DND-41 (cell line): ENCODE measurements around the gene RPS26.

Source experiments
- ATAC-seq: fragments of 200-7000 bp; cut with Tn5 transposase; 3 replicates; pipeline ENCODE4 v1.9.1; 2021; ENCODE audit warnings: low read depth; ENCODE audit not compliant: insufficient read depth
- DNase-seq: peaks from one replicate; pipeline ENCODE4 v3.0.0-alpha.2; 2020
- H2AFZ ChIP-seq: 2 replicates; pipeline ENCODE4 v1.6.0; 2012; ENCODE audit warnings: low read depth, low read length
- H3K27ac ChIP-seq: 2 replicates; pipeline ENCODE4 v1.5.1; 2012; ENCODE audit warnings: low read length, inconsistent platforms
- H3K27me3 ChIP-seq: fragments of 200-600 bp; sonication (generic); 2 replicates; pipeline ENCODE4 v1.6.0; 2012; ENCODE audit warnings: low read length, mild to moderate bottlenecking, inconsistent platforms; ENCODE audit not compliant: insufficient read depth, poor library complexity
- H3K36me3 ChIP-seq: 2 replicates; pipeline ENCODE4 v1.5.1; 2012; ENCODE audit warnings: low read length, inconsistent platforms; ENCODE audit not compliant: insufficient read depth
- H3K4me1 ChIP-seq: 2 replicates; pipeline ENCODE4 v1.5.1; 2012; ENCODE audit warnings: mild to moderate bottlenecking, low read length; ENCODE audit not compliant: insufficient read depth
- H3K4me2 ChIP-seq: 2 replicates; pipeline ENCODE4 v1.6.0; 2012; ENCODE audit warnings: mild to moderate bottlenecking, moderate library complexity, low read length, inconsistent platforms; ENCODE audit not compliant: insufficient read depth
- H3K4me3 ChIP-seq, 2 experiments: fragments of 200-600 bp in 1 of 2; shearing (Covaris generic) in 1 of 2; 2 replicates each; pipeline ENCODE4 v1.5.1; 2012 to 2016; ENCODE audit warnings: inconsistent platforms in 2 of 2, low read length in 2 of 2, mild to moderate bottlenecking in 2 of 2, low read depth in 1 of 2, moderate library complexity in 1 of 2
- H3K79me2 ChIP-seq: 2 replicates; pipeline ENCODE4 v1.6.0; 2012; ENCODE audit warnings: low read length, inconsistent platforms; ENCODE audit not compliant: insufficient read depth
- H3K9ac ChIP-seq: 2 replicates; pipeline ENCODE4 v1.6.0; 2012; ENCODE audit warnings: low read depth, mild to moderate bottlenecking, inconsistent platforms, low read length, moderate library complexity
- H3K9me3 ChIP-seq: 2 replicates; pipeline ENCODE4 v1.5.1; 2012; ENCODE audit warnings: low read length, moderate library complexity, mild to moderate bottlenecking, inconsistent platforms; ENCODE audit not compliant: insufficient read depth, severe bottlenecking
- H4K20me1 ChIP-seq: 2 replicates; pipeline ENCODE4 v1.6.0; 2012; ENCODE audit warnings: low read length; ENCODE audit not compliant: insufficient read depth
- EZH2 ChIP-seq: IDR thresholded peaks from 3 replicates; pipeline ENCODE4 v1.6.1; 2012; ENCODE audit warnings: borderline replicate concordance, low read depth, mild to moderate bottlenecking, moderate library complexity, low read length, inconsistent platforms; ENCODE audit not compliant: severe bottlenecking
- TF ChIP-seq, protein P1 (sequence below): IDR thresholded peaks from 2 replicates; pipeline ENCODE4 v1.5.1; 2012; ENCODE audit warnings: borderline replicate concordance, low read length, moderate library complexity, mild to moderate bottlenecking; ENCODE audit not compliant: poor library complexity, severe bottlenecking; ENCODE audit errors: extremely low read depth

RPS26 gene

DNA sequence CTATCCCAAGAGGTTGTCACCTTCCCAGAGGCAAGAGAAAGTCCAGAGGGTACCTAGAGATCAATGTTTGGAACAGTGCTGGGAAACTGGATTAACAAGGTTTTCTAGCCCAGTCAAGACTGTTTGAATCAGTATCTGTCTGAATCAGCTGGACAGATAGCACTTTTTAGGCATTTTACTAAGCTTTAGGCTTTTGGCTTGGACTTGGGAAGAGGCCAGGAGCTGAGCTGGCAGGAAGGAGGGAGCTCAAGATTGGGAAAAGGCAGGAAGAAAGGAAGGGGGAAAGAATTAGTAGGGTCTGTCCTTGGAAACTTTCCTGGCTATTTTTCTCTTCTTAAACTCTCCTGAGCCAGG is 12.6 kb upstream of the RPS26 start:
- no peak overlapping the region for H3K27ac ChIP-seq
- H3K4me2 ChIP-seq = no peak overlapping the region
- no peaks in the 10 kb centered on the region for H3K27me3 ChIP-seq
- no peak overlapping the region for H2AFZ ChIP-seq
- H3K4me1 ChIP-seq = no peaks in the 10 kb centered on the region
- H3K4me3 ChIP-seq = no peak overlapping the region
- TF ChIP-seq EZH2 = no peak
- H3K9me3 ChIP-seq = no peaks in the 10 kb centered on the region
- DNase-seq (no peak), ATAC-seq (no peak)
- no peaks in the 10 kb centered on the region for H4K20me1 ChIP-seq
- no peak overlapping the region for H3K9ac ChIP-seq
- no peaks in the 10 kb centered on the region for H3K79me2 ChIP-seq
- H3K36me3 ChIP-seq = peaks cover 63% of the 10 kb centered on the region

DNA sequence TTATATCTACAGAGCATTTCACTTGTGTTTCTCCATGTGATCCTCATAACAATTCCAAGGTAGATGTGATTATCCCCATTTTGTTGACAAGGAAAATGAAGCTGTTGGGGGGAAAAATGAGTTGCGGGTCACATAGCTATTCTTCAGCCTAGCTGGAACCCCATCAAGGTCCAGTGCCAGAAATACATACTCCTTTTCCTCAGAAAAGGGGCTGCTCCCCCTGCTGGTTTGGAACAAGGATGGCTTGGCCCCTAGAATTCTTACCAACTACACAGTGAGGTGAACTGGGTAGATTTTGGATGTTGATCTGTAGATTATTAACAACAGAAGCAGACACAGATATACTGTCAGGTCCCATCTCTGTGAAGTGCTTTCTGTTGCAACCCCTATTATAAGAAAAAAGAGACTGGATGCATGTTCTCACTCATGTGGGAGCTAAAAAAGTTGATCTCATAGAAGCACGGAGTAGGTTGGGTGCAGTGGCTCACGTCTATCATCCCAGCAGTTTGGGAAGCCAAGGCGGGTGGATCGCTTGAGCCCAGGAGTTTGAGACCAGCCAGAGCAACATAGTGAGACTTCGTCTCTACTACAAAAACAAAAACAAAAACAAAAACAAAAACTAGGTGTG is 11.9 kb upstream of the RPS26 start:
- H4K20me1 ChIP-seq = no peaks in the 10 kb centered on the region
- no peak overlapping the region for H3K4me2 ChIP-seq
- ATAC-seq = peak; percentile 90
- no peaks in the 10 kb centered on the region for H3K9me3 ChIP-seq
- H3K4me3 ChIP-seq = no peak overlapping the region
- H3K27me3 ChIP-seq = no peaks in the 10 kb centered on the region
- no peak overlapping the region for H2AFZ ChIP-seq
- H3K79me2 ChIP-seq = no peaks in the 10 kb centered on the region
- no peaks in the 10 kb centered on the region for H3K4me1 ChIP-seq
- H3K27ac ChIP-seq = no peak overlapping the region
- no peak overlapping the region for H3K9ac ChIP-seq
- TF ChIP-seq, protein P1, sequence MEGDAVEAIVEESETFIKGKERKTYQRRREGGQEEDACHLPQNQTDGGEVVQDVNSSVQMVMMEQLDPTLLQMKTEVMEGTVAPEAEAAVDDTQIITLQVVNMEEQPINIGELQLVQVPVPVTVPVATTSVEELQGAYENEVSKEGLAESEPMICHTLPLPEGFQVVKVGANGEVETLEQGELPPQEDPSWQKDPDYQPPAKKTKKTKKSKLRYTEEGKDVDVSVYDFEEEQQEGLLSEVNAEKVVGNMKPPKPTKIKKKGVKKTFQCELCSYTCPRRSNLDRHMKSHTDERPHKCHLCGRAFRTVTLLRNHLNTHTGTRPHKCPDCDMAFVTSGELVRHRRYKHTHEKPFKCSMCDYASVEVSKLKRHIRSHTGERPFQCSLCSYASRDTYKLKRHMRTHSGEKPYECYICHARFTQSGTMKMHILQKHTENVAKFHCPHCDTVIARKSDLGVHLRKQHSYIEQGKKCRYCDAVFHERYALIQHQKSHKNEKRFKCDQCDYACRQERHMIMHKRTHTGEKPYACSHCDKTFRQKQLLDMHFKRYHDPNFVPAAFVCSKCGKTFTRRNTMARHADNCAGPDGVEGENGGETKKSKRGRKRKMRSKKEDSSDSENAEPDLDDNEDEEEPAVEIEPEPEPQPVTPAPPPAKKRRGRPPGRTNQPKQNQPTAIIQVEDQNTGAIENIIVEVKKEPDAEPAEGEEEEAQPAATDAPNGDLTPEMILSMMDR = peak; percentile 81
- no peak for TF ChIP-seq EZH2
- H3K36me3 ChIP-seq = peaks cover 65% of the 10 kb centered on the region
- peak; percentile 57 for DNase-seq

DNA sequence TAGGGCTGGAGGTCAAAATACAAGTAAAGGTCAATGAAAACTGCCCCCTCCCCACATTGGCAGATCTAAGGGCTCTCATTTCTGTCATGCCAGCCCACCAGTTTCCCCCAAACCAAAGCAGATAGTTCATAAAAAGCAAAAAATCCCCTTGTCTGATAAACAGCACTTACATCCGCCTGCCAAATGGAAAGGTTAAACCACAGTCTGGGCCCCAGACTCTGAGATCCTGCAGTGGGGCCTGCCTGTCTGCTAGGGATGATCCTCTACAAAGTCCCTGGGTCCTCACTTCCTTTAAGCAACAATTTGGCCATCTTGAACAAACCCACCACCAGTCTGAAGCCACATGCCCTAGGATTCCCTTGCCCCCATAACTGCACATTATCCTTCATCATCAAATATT is 9.7 kb upstream of the RPS26 start:
- no peak overlapping the region for H3K4me2 ChIP-seq
- no peak overlapping the region for H3K4me3 ChIP-seq
- TF ChIP-seq, protein P1 = no peak
- no peak for TF ChIP-seq EZH2
- H3K79me2 ChIP-seq = no peaks in the 10 kb centered on the region
- no peak overlapping the region for H3K9ac ChIP-seq
- H3K27me3 ChIP-seq = no peaks in the 10 kb centered on the region
- no peaks in the 10 kb centered on the region for H3K4me1 ChIP-seq
- no peak overlapping the region for H3K27ac ChIP-seq
- no peaks in the 10 kb centered on the region for H3K9me3 ChIP-seq
- peaks cover 57% of the 10 kb centered on the region for H3K36me3 ChIP-seq
- ATAC-seq (no peak), DNase-seq (no peak)
- no peaks in the 10 kb centered on the region for H4K20me1 ChIP-seq
- no peak overlapping the region for H2AFZ ChIP-seq

DNA sequence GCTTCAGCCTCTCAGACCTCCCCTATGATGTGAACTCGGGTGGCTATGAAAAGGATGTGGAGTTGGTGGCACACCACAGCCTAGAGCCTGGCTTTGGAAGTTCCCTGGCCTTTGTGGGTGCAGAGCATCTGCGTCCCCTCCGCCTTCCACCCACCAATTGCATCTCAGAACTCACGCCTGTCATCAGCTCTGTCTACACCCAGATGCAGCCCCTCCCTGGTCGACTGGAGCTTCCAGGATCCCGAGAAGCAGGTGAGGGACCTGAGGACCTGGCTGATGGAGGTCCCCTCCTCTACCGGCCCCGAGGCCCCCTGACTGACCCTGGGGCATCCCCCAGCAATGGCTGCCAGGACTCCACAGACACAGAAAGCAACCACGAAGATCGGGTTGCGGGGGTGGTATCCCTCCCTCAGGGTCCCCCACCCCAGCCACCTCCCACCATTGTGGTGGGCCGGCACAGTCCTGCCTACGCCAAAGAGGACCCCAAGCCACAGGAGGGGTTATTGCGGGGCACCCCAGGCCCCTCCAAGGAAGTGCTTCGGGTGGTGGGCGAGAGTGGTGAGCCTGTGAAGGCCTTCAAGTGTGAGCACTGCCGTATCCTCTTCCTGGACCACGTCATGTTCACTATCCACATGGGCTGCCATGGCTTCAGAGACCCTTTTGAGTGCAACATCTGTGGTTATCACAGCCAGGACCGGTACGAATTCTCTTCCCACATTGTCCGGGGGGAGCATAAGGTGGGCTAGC is 7.0 kb upstream of the RPS26 start:
- H3K79me2 ChIP-seq = no peaks in the 10 kb centered on the region
- no peaks in the 10 kb centered on the region for H3K27me3 ChIP-seq
- no peak overlapping the region for H3K9ac ChIP-seq
- H3K36me3 ChIP-seq = peaks cover 34% of the 10 kb centered on the region
- H3K4me2 ChIP-seq = no peak overlapping the region
- H4K20me1 ChIP-seq = no peaks in the 10 kb centered on the region
- no peak for TF ChIP-seq EZH2
- TF ChIP-seq, protein P1 = no peak
- H3K4me1 ChIP-seq = no peaks in the 10 kb centered on the region
- H3K27ac ChIP-seq = no peak overlapping the region
- ATAC-seq (no peak), DNase-seq (no peak)
- no peaks in the 10 kb centered on the region for H3K9me3 ChIP-seq
- H2AFZ ChIP-seq = no peak overlapping the region
- no peak overlapping the region for H3K4me3 ChIP-seq
